Body of pancreas (tissue), 4 donors: ENCODE measurements around the gene NCAM1. TPM values are rescaled to one million over a fixed set of nuclear protein-coding genes. Genes with fewer than 3 reads are reported as not detected.
A peak's percentile ranks its signal among the peaks of the same experiment; 100 is the strongest.

Source experiments
- ATAC-seq: fragments of 150-250 bp; one replicate; pipeline ENCODE4 v1.9.1; 2016
- DNase-seq, 4 donors: peaks; one replicate each; pipeline ENCODE4 v3.0.0-alpha.2; 2019
- H3K27ac ChIP-seq, 4 donors: fragments of 200-600 bp; sonication (generic); 1 replicate in 3 of 4; 2 replicates in 1 of 4; pipeline versions ENCODE4 v1.5.1 to v1.6.1; 2016 to 2019; ENCODE audit warnings: mild to moderate bottlenecking in 1 of 4, mixed read lengths in 1 of 4, moderate library complexity in 1 of 4
- H3K27me3 ChIP-seq, 2 donors: fragments of 200-600 bp; sonication (generic); one replicate each; pipeline ENCODE4 v1.6.0; 2016; ENCODE audit warnings: mild to moderate bottlenecking in 1 of 2
- H3K36me3 ChIP-seq, 2 donors: fragments of 200-600 bp; sonication (generic); replicated peaks in 1 of 2; 2 replicates each; pipeline ENCODE4 v1.5.1; 2016; ENCODE audit warnings: low read depth in 2 of 2; ENCODE audit not compliant: insufficient read depth in 1 of 2
- H3K4me1 ChIP-seq: fragments of 200-600 bp; sonication (generic); one replicate; pipeline ENCODE4 v1.6.0; 2016
- H3K4me3 ChIP-seq, 2 donors: fragments of 200-600 bp; sonication (generic); 1 replicate in 1 of 2; 2 replicates in 1 of 2; pipeline ENCODE4 v1.5.1; 2016 to 2019
- H3K9me3 ChIP-seq, 3 donors: fragments of 200-600 bp; sonication (generic); 1 replicate in 2 of 3; 2 replicates in 1 of 3; pipeline ENCODE4 v1.5.1; 2016
- POLR2A ChIP-seq, 3 donors: fragments of 450-650 bp; IDR thresholded peaks; one replicate each; pipeline ENCODE4 v1.6.1; 2016; ENCODE audit warnings: antibody characterized with exemption in 3 of 3, mild to moderate bottlenecking in 2 of 3
- WGBS, 2 donors: methylation state at CpG; one replicate each; pipeline ENCODE4 v1.1.5; 2017; 5-methylcytosine and 5-hydroxymethylcytosine counted together
- intact Hi-C: fragments of 100-400 bp; cut with DNase I; formaldehyde crosslinking; loops from one replicate; pipeline ENCODE4 v1.15.1; 2023
- total RNA-seq, 2 donors: library from RNA; depleted of rRNA; stranded (reverse); fragments of >200 nt; gene quantifications; one replicate each; pipeline ENCODE4 v1.1.0, GENCODE V29; 2016
- TF ChIP-seq, protein P1 (sequence below), 7 experiments: fragments of 450-650 bp in 4 of 7; fragments of 200-600 bp in 3 of 7; sonication (generic) in 3 of 7; IDR thresholded peaks; one replicate each; pipeline ENCODE4 v1.5.1; 2016 to 2019; ENCODE audit warnings: antibody characterized with exemption in 7 of 7

NCAM1 gene
- total RNA-seq, 2 donors from 2014 or later: 10.1 to 26.0 TPM

- no peaks in the 10 kb centered on the region for H3K4me1 ChIP-seq
- no peaks in the 10 kb centered on the region for H3K27me3 ChIP-seq
- intact Hi-C loops: loop anchor here (10.0 kb wide), 1 partner anchor 49 kb away; no protein-coding TSS in a partner anchor
- H3K4me3 ChIP-seq: no peak overlapping the region
- no peak for ATAC-seq
- TF ChIP-seq POLR2A (IDR thresholded peaks at IDR 0.05): no peak
- TF ChIP-seq, protein P1, sequence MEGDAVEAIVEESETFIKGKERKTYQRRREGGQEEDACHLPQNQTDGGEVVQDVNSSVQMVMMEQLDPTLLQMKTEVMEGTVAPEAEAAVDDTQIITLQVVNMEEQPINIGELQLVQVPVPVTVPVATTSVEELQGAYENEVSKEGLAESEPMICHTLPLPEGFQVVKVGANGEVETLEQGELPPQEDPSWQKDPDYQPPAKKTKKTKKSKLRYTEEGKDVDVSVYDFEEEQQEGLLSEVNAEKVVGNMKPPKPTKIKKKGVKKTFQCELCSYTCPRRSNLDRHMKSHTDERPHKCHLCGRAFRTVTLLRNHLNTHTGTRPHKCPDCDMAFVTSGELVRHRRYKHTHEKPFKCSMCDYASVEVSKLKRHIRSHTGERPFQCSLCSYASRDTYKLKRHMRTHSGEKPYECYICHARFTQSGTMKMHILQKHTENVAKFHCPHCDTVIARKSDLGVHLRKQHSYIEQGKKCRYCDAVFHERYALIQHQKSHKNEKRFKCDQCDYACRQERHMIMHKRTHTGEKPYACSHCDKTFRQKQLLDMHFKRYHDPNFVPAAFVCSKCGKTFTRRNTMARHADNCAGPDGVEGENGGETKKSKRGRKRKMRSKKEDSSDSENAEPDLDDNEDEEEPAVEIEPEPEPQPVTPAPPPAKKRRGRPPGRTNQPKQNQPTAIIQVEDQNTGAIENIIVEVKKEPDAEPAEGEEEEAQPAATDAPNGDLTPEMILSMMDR (IDR thresholded peaks at IDR 0.05): no peak
- peak in 1 of 4 donors; percentile 24 for DNase-seq
- no peaks in the 10 kb centered on the region for H3K36me3 ChIP-seq
- no peak overlapping the region for H3K27ac ChIP-seq
- 34 to 43% methylated on average over 2 of the region's 2 CpGs for WGBS, 2 donors
- H3K9me3 ChIP-seq: no peaks in the 10 kb centered on the region
Observed at GRCh38 chr11:113213549-113213948, 252.3 kb downstream of the NCAM1 start.

DNA sequence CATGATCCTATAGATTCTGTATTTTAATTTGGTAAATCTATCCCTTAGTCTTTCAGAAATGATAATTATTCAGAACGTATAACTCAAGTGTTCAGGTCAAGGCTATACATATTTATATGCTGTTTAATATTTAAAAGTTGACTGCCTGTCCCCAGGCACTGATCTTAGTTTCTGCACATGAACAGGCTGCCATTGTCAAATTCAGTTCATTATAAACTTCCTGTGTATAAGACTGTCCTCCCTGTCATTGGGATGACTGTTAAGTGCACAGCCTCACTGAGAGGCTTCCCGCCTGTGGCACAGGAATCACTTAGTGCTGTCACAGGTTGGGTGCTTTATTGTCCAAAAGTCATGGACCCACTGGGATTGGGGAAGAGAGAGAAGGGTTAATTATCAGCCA is 261.0 kb downstream of the NCAM1 start:
- H3K27me3 ChIP-seq: no peaks in the 10 kb centered on the region
- intact Hi-C loops: no loop called here
- H3K9me3 ChIP-seq: peaks cover 0 to 7% (median 0%) of the 10 kb centered on the region in 3 donors
- DNase-seq (no peak), ATAC-seq (no peak)
- no peak overlapping the region for H3K27ac ChIP-seq
- no peak for TF ChIP-seq POLR2A (IDR thresholded peaks at IDR 0.05)
- TF ChIP-seq, protein P1 (IDR thresholded peaks at IDR 0.05): no peak
- no peaks in the 10 kb centered on the region for H3K36me3 ChIP-seq
- no peak overlapping the region for H3K4me3 ChIP-seq
- 57 to 62% methylated on average over 2 of the region's 2 CpGs for WGBS, 2 donors
- H3K4me1 ChIP-seq: no peaks in the 10 kb centered on the region

- H3K36me3 ChIP-seq: no peaks in the 10 kb centered on the region
- ATAC-seq (no peak), DNase-seq (no peak)
- H3K4me3 ChIP-seq: no peak overlapping the region
- no peak overlapping the region for H3K27ac ChIP-seq
- TF ChIP-seq POLR2A (IDR thresholded peaks at IDR 0.05): no peak
- TF ChIP-seq, protein P1 (IDR thresholded peaks at IDR 0.05): no peak
- intact Hi-C loops: loop anchor here (10.0 kb wide), 1 partner anchor 60 kb away; no protein-coding TSS in a partner anchor
- no peaks in the 10 kb centered on the region for H3K4me1 ChIP-seq
- no peaks in the 10 kb centered on the region for H3K9me3 ChIP-seq
- no peaks in the 10 kb centered on the region for H3K27me3 ChIP-seq
- 84 to 88% methylated on average over 14 of the region's 14 CpGs for WGBS, 2 donors
Observed at GRCh38 chr11:113234888-113235287, 273.7 kb downstream of the NCAM1 start.

DNA sequence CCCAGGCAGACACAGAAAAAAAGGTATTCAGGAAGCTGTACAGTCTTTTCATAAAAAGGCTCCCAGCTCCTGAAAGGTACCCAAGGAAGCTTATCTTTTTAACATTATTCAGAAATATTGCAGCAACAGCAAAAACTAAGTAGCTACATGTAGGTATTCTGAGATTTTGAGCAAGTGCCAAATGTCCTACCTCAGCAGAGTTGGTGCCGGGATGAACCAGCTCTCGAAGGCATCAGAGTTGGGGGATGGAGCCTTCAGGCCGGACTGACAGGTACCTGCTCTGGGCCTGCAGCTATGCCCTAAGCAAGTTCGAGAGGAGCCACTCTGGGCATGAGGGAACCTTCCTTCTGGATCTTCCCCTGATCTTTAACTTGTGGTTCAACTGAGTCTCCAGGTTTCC is 276.0 kb downstream of the NCAM1 start:
- Histone ChIP-seq H3K9me3 (no peaks in the 10 kb centered on the region), H3K4me1 (no peaks in the 10 kb centered on the region), H3K27me3 (no peaks in the 10 kb centered on the region), H3K4me3 (no peak overlapping the region), H3K27ac (no peak overlapping the region), H3K36me3 (no peaks in the 10 kb centered on the region)
- DNase-seq: no peak
- no peak for TF ChIP-seq POLR2A (IDR thresholded peaks at IDR 0.05)
- TF ChIP-seq, protein P1 (IDR thresholded peaks at IDR 0.05): no peak
- intact Hi-C loops: loop anchor here (10.0 kb wide), 1 partner anchor 62 kb away; no protein-coding TSS in a partner anchor
- WGBS, 2 donors: 49 to 73% methylated on average over 3 to 4 of the region's 4 CpGs
- ATAC-seq: no peak

GRCh38 chr11:113238721-113239120 is 277.5 kb downstream of the NCAM1 start:
- no peaks in the 10 kb centered on the region for H3K4me1 ChIP-seq
- H3K27ac ChIP-seq: no peak overlapping the region
- TF ChIP-seq POLR2A (IDR thresholded peaks at IDR 0.05): no peak
- TF ChIP-seq, protein P1 (IDR thresholded peaks at IDR 0.05): no peak
- no peaks in the 10 kb centered on the region for H3K9me3 ChIP-seq
- no peaks in the 10 kb centered on the region for H3K36me3 ChIP-seq
- no peaks in the 10 kb centered on the region for H3K27me3 ChIP-seq
- 80 to 90% methylated on average over 5 of the region's 5 CpGs for WGBS, 2 donors
- intact Hi-C loops: loop anchor here (10.0 kb wide), 1 partner anchor 64 kb away; no protein-coding TSS in a partner anchor
- ATAC-seq (no peak), DNase-seq (no peak)
- H3K4me3 ChIP-seq: no peak overlapping the region
